Erythroblast (primary cell): Measurements from ENCODE around the gene PCDHGA4.

ENCODE experiments used
- GATA1 ChIP-seq: IDR thresholded peaks from 2 replicates; pipeline ENCODE4 v1.6.1; 2011; ENCODE audit warnings: low read depth, mild to moderate bottlenecking, control low read depth, low read length, moderate library complexity
- POLR2A ChIP-seq: IDR thresholded peaks from 2 replicates; pipeline ENCODE4 v1.6.1; 2011; ENCODE audit warnings: mild to moderate bottlenecking, low read length

GRCh38 chr5:141388661-141389060, 33.8 kb downstream of the PCDHGA4 start:
- TF ChIP-seq POLR2A: no peak
- TF ChIP-seq GATA1: no peak
